ENCODE measurements around the gene YTHDC1. TPM values are rescaled to one million over a fixed set of nuclear protein-coding genes. Genes with fewer than 3 reads are reported as not detected.

YTHDC1 gene
- total and polyA plus RNA-seq, 2 of the 13 experiments (the other 11 are each of a cell fraction or from before 2014, with no cell fraction given), result 37.3 to 56.8 TPM

DNA sequence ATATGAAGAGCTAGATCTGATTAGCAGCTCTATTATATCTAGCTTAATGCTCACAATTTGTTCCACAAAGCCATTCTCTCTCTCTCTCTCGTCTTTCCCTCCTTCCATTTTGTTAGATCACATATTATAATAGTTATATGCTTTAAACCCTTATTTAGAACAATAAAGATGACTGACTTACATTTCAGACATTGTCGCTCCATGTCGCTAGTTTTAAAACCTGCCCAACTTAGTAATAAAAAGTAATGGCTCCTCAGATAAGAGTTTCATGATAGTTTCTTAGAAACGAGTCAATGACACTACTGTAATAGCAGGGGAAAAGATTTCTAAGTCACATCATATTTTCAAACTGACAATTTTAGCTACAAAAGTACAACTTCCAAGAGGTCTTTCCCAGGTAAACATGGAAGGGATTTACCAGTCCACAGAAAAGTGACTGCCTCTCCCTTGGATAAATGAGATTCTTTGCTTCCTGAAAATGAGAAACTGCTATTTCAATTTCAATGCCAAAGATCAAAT lies 38.5 kb upstream of the YTHDC1 start:
- WGBS (ENCODE audit: low lambda C conversion rate), result 22% methylated on average over 4 of the region's 4 CpGs
- Histone ChIP-seq H3K4me1 (ENCODE audit: insufficient read depth, low read length) (peaks cover under 1% of the 10 kb centered on the region; the same call in 1 of the 2 replicates), H3K27ac (ENCODE audit: extremely low read length, insufficient read depth, low read length) (no peak overlapping the region), H3K79me2 (ENCODE audit: insufficient read depth, low read length) (no peaks in the 10 kb centered on the region), H2AFZ (ENCODE audit: low read length) (no peak overlapping the region), H3K9me3 (ENCODE audit: low read length) (no peaks in the 10 kb centered on the region), H3K36me3 (replicated peaks in 1 of 2; ENCODE audit: control insufficient read depth in 1 of 2, insufficient read depth in 2 of 2, low read length in 2 of 2) (no peaks in the 10 kb centered on the region), H3K9ac (ENCODE audit: insufficient read depth, low read depth, low read length) (no peak overlapping the region), H3K4me2 (ENCODE audit: low read depth, low read length) (no peak overlapping the region), H3K4me3 (replicated peaks in 1 of 3; ENCODE audit: insufficient read depth in 1 of 3, low read depth in 2 of 3, low read length in 3 of 3) (no peak overlapping the region), H4K20me1 (ENCODE audit: insufficient read depth, low read length) (no peaks in the 10 kb centered on the region), H3K27me3 (ENCODE audit: control insufficient read depth in 1 of 2, insufficient read depth in 2 of 2, low read length in 2 of 2) (no peaks in the 10 kb centered on the region; a peak in 1 of 5 replicates)
- ChIA-PET CTCF (ENCODE audit: low intra/inter-chr PET ratio, low total read pairs) (no interaction called here), POLR2A (no interaction called here)
- FAIRE-seq, result no peak
- ATAC-seq, result no peak
- TF ChIP-seq ZNF709 (CRISPR knock-in tag; IDR thresholded peaks at IDR 0.05) (no peak), ZSCAN22 (CRISPR knock-in tag; IDR thresholded peaks at IDR 0.05) (no peak), BRCA1 (CRISPR knock-in tag; IDR thresholded peaks at IDR 0.05) (no peak), CAMTA2 (CRISPR knock-in tag; IDR thresholded peaks at IDR 0.05; ENCODE audit: borderline replicate concordance) (no peak), ZMAT3 (CRISPR knock-in tag; conservative IDR thresholded peaks at IDR 0.05) (no peak), RXRB (CRISPR knock-in tag; IDR thresholded peaks at IDR 0.05; ENCODE audit: borderline replicate concordance) (no peak), SMC3 (IDR thresholded peaks at IDR 0.05; ENCODE audit: low read length) (no peak), FOXK2 (IDR thresholded peaks at IDR 0.05) (no peak)
- TF ChIP-seq, protein P1, sequence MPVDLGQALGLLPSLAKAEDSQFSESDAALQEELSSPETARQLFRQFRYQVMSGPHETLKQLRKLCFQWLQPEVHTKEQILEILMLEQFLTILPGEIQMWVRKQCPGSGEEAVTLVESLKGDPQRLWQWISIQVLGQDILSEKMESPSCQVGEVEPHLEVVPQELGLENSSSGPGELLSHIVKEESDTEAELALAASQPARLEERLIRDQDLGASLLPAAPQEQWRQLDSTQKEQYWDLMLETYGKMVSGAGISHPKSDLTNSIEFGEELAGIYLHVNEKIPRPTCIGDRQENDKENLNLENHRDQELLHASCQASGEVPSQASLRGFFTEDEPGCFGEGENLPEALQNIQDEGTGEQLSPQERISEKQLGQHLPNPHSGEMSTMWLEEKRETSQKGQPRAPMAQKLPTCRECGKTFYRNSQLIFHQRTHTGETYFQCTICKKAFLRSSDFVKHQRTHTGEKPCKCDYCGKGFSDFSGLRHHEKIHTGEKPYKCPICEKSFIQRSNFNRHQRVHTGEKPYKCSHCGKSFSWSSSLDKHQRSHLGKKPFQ (CRISPR knock-in tag; IDR thresholded peaks at IDR 0.05; ENCODE audit: insufficient replicate concordance), result no peak
- TF ChIP-seq, protein P2, sequence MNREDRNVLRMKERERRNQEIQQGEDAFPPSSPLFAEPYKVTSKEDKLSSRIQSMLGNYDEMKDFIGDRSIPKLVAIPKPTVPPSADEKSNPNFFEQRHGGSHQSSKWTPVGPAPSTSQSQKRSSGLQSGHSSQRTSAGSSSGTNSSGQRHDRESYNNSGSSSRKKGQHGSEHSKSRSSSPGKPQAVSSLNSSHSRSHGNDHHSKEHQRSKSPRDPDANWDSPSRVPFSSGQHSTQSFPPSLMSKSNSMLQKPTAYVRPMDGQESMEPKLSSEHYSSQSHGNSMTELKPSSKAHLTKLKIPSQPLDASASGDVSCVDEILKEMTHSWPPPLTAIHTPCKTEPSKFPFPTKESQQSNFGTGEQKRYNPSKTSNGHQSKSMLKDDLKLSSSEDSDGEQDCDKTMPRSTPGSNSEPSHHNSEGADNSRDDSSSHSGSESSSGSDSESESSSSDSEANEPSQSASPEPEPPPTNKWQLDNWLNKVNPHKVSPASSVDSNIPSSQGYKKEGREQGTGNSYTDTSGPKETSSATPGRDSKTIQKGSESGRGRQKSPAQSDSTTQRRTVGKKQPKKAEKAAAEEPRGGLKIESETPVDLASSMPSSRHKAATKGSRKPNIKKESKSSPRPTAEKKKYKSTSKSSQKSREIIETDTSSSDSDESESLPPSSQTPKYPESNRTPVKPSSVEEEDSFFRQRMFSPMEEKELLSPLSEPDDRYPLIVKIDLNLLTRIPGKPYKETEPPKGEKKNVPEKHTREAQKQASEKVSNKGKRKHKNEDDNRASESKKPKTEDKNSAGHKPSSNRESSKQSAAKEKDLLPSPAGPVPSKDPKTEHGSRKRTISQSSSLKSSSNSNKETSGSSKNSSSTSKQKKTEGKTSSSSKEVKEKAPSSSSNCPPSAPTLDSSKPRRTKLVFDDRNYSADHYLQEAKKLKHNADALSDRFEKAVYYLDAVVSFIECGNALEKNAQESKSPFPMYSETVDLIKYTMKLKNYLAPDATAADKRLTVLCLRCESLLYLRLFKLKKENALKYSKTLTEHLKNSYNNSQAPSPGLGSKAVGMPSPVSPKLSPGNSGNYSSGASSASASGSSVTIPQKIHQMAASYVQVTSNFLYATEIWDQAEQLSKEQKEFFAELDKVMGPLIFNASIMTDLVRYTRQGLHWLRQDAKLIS (CRISPR knock-in tag; IDR thresholded peaks at IDR 0.05), result no peak
- intact Hi-C loops (cut with micrococcal nuclease; ENCODE audit: unreplicated experiment), result no loop called here
- in situ Hi-C loops (cut with HindIII; ENCODE audit: extremely low pct_ligation_motif_present, low pct_unique_long_range_greater_than_20kb), result no loop called here
- DNase-seq (ENCODE audit: low spot score), result no peak
- no TSS peak for BruUV-seq (replicated peaks)
